K562 (cell line): Measurements from ENCODE around the gene MYO3B. TPM values are rescaled to one million over a fixed set of nuclear protein-coding genes. Genes with fewer than 3 reads are reported as not detected.

ENCODE experiments used
- ATAC-seq: fragments of 200-7000 bp; cut with Tn5 transposase; 3 replicates; pipeline ENCODE4 v1.9.1; 2020; ENCODE audit warnings: moderate library complexity
- BruUV-seq: library from RNA; stranded (reverse); fragments of 400-500 nt; replicated peaks from 2 replicates; lab custom pipeline; 2021; lab: Mats Ljungman, UMichigan
- CTCF ChIA-PET: fragments of 300-600 bp; formaldehyde crosslinking; extraction: SDS; loops from one replicate; lab custom pipeline; 2021; ENCODE audit warnings: low intra/inter-chr PET ratio; lab: Yijun Ruan, JAX
- POLR2A ChIA-PET: fragments of 300-600, 350-650 bp; sonication (Branson Sonifier 250); formaldehyde crosslinking; extraction: SDS; loops from one replicate; lab custom pipeline; 2021; ENCODE audit warnings: antibody characterized with exemption, inconsistent platforms; lab: Yijun Ruan, JAX
- DNase-seq, 4 experiments: peaks; one replicate each; pipeline versions ENCODE4 v3.0.0 to v3.0.0-alpha.2; 2011 to 2018; ENCODE audit warnings: low spot score in 3 of 4, mixed read lengths in 3 of 4; ENCODE audit errors: extremely low read depth in 1 of 4
- FAIRE-seq: peaks from 2 replicates; lab custom pipeline; 2011; peaks lifted over from hg19 to GRCh38; lab: Jason Lieb, UNC
- H2AFZ ChIP-seq: 2 replicates; pipeline ENCODE4 v1.6.0; 2011; ENCODE audit warnings: low read depth, low read length, control low read depth, inconsistent platforms
- H3K27ac ChIP-seq: fragments of 200-600 bp; 3 replicates; pipeline ENCODE4 v1.8.0; 2011; ENCODE audit warnings: low read depth, mild to moderate bottlenecking, control low read depth, inconsistent platforms, low read length, moderate library complexity, mixed read lengths; ENCODE audit errors: extremely low read depth
- H3K27me3 ChIP-seq, 2 experiments: fragments of 300-600 bp in 1 of 2; 2 replicates in 1 of 2; 3 replicates in 1 of 2; pipeline versions ENCODE4 v1.6.0 to v1.8.0; 2011; ENCODE audit warnings: inconsistent platforms in 2 of 2, low read length in 2 of 2, mild to moderate bottlenecking in 1 of 2, mixed read lengths in 1 of 2, moderate library complexity in 1 of 2; ENCODE audit not compliant: control insufficient read depth in 2 of 2, insufficient read depth in 2 of 2
- H3K36me3 ChIP-seq: fragments of 300-600 bp; 3 replicates; pipeline ENCODE4 v1.8.0; 2011; ENCODE audit warnings: mild to moderate bottlenecking, low read length, inconsistent platforms; ENCODE audit not compliant: control insufficient read depth, insufficient read depth
- H3K4me1 ChIP-seq, 2 experiments: fragments of 200-600 bp in 1 of 2; replicated peaks in 1 of 2; 2 replicates in 1 of 2; 3 replicates in 1 of 2; pipeline versions ENCODE4 v1.5.1 to v1.8.0; 2011; ENCODE audit warnings: inconsistent platforms in 2 of 2, low read length in 2 of 2, mild to moderate bottlenecking in 1 of 2, mixed read lengths in 1 of 2, moderate library complexity in 1 of 2; ENCODE audit not compliant: control insufficient read depth in 2 of 2, insufficient read depth in 2 of 2
- H3K4me2 ChIP-seq: 2 replicates; pipeline ENCODE4 v1.6.1; 2011; ENCODE audit warnings: low read length, control low read depth, inconsistent platforms, mixed read lengths; ENCODE audit not compliant: insufficient read depth
- H3K4me3 ChIP-seq: fragments of 200-600 bp; sonication (generic), shearing (Covaris generic); 2 replicates; pipeline ENCODE4 v1.5.1; 2016; ENCODE audit warnings: control low read depth, inconsistent platforms
- H3K79me2 ChIP-seq: fragments of 200-600 bp; 3 replicates; pipeline ENCODE4 v1.8.0; 2011; ENCODE audit warnings: low read length, inconsistent platforms; ENCODE audit not compliant: control insufficient read depth, insufficient read depth
- H3K9ac ChIP-seq, 2 experiments: 2 replicates each; pipeline versions ENCODE4 v1.6.0 to v1.6.1; 2011; ENCODE audit warnings: low read depth in 2 of 2, low read length in 2 of 2, control low read depth in 1 of 2, inconsistent platforms in 1 of 2, mild to moderate bottlenecking in 1 of 2, mixed read lengths in 1 of 2; ENCODE audit not compliant: insufficient read depth in 1 of 2
- H3K9me1 ChIP-seq: one replicate; pipeline ENCODE4 v1.6.0; 2011; ENCODE audit warnings: inconsistent platforms, mild to moderate bottlenecking, low read length, moderate library complexity; ENCODE audit not compliant: control insufficient read depth, insufficient read depth
- H3K9me3 ChIP-seq: replicated peaks from 2 replicates; pipeline ENCODE4 v1.5.1; 2011; ENCODE audit warnings: low read depth, low read length, inconsistent platforms; ENCODE audit not compliant: control insufficient read depth, insufficient read depth
- H4K20me1 ChIP-seq: replicated peaks from 2 replicates; pipeline ENCODE4 v1.6.1; 2011; ENCODE audit warnings: low read length, inconsistent platforms, mixed read lengths; ENCODE audit not compliant: control insufficient read depth, insufficient read depth
- CEBPB ChIP-seq: fragments of 450-650 bp; IDR thresholded peaks from 2 replicates; pipeline ENCODE4 v1.6.1; 2016; ENCODE audit warnings: missing genetic modification characterization, missing compliant biosample characterization
- CEBPG ChIP-seq, 3 experiments: fragments of 200-800 bp in 1 of 3; sonication (Bioruptor generic) in 1 of 3; sonication (generic) in 1 of 3; formaldehyde crosslinking in 1 of 3; IDR thresholded peaks in 2 of 3; conservative IDR thresholded peaks in 1 of 3; 2 replicates each; pipeline versions ENCODE4 v1.6.1 to v1.8.0; 2016 to 2022; ENCODE audit warnings: missing compliant biosample characterization in 2 of 3, missing genetic modification characterization in 2 of 3, mild to moderate bottlenecking in 1 of 3, missing genetic modification reagents in 1 of 3
- FOXJ3 ChIP-seq: sonication (generic); formaldehyde crosslinking; IDR thresholded peaks from 2 replicates; pipeline ENCODE4 v1.4.0; 2020; ENCODE audit warnings: mild to moderate bottlenecking, missing genetic modification reagents
- MTF1 ChIP-seq: fragments of 250-450 bp; sonication (Bioruptor Pico); IDR thresholded peaks from 2 replicates; pipeline ENCODE4 v1.9.0; 2021; ENCODE audit warnings: moderate library complexity, mild to moderate bottlenecking, inconsistent platforms, borderline replicate concordance
- NR1H2 ChIP-seq: sonication (generic); formaldehyde crosslinking; IDR thresholded peaks from 2 replicates; pipeline ENCODE4 v1.4.0; 2020; ENCODE audit warnings: mild to moderate bottlenecking, missing genetic modification reagents
- SRF ChIP-seq, 2 experiments: fragments of 250-450, 450-650 bp in 1 of 2; sonication (Bioruptor Pico) in 1 of 2; sonication (generic) in 1 of 2; formaldehyde crosslinking; IDR thresholded peaks; 2 replicates each; pipeline versions ENCODE4 v1.5.0 to v1.5.1; 2020 to 2022; ENCODE audit warnings: mild to moderate bottlenecking in 1 of 2, missing genetic modification reagents in 1 of 2
- ZNF133 ChIP-seq: fragments of 250-450 bp; sonication (Bioruptor Pico); IDR thresholded peaks from 2 replicates; pipeline ENCODE4 v1.4.0; 2020; ENCODE audit warnings: mild to moderate bottlenecking
- ZNF212 ChIP-seq: fragments of 450-650 bp; formaldehyde crosslinking; IDR thresholded peaks from 2 replicates; pipeline ENCODE4 v1.4.0; 2020; ENCODE audit warnings: mild to moderate bottlenecking
- WGBS: fragments of 100-300 bp; shearing (Covaris generic); methylation state at CpG from one replicate; pipeline ENCODE4 v1.1.6; 2016; ENCODE audit warnings: low coverage, mixed read lengths; ENCODE audit not compliant: insufficient coverage; ENCODE audit errors: missing lambda C conversion rate; 5-methylcytosine and 5-hydroxymethylcytosine counted together
- in situ Hi-C: fragments of 300-500 bp; cut with MboI; formaldehyde crosslinking; loops from 4 replicates; pipeline ENCODE4 v1.15.0; 2018; ENCODE audit warnings: inconsistent platforms, mixed read lengths
- intact Hi-C: fragments of 100-400 bp; cut with micrococcal nuclease; formaldehyde crosslinking; loops from 2 replicates; pipeline ENCODE4 v1.14.2; 2022
- polyA plus RNA-seq, 8 experiments: library from polyadenylated mRNA; depleted of rRNA in 4 of 8; stranded (reverse) in 5 of 8; unstranded in 3 of 8; fragments of >200 nt; fragmentation: Nextera tagmentation in 2 of 8; fragmentation: Illumina TruSeq in 1 of 8; extraction: Ambion mirVana in 2 of 8; extraction: Trizol in 1 of 8; gene quantifications; 2 replicates each; pipeline versions ENCODE4 v1.2.1 to v1.2.3, GENCODE V29; 2011 to 2014; ENCODE audit warnings: inconsistent platforms in 1 of 8, missing spikeins in 1 of 8
- total RNA-seq, 7 experiments: library from RNA; depleted of rRNA in 6 of 7; stranded (reverse); fragments of >200 nt in 6 of 7; fragmentation: Illumina TruSeq in 2 of 7; extraction: Trizol in 2 of 7; gene quantifications; 2 replicates each; pipeline versions ENCODE4 v1.2.1 to v1.2.3, GENCODE V29; 2011 to 2021; ENCODE audit warnings: low replicate concordance in 1 of 7

Gene MYO3B
- total and polyA plus RNA-seq, 9 of the 15 experiments (the other 6 are each of a cell fraction or from before 2014, with no cell fraction given) = 2.7 to 6.5 (median 3.6) TPM

DNA sequence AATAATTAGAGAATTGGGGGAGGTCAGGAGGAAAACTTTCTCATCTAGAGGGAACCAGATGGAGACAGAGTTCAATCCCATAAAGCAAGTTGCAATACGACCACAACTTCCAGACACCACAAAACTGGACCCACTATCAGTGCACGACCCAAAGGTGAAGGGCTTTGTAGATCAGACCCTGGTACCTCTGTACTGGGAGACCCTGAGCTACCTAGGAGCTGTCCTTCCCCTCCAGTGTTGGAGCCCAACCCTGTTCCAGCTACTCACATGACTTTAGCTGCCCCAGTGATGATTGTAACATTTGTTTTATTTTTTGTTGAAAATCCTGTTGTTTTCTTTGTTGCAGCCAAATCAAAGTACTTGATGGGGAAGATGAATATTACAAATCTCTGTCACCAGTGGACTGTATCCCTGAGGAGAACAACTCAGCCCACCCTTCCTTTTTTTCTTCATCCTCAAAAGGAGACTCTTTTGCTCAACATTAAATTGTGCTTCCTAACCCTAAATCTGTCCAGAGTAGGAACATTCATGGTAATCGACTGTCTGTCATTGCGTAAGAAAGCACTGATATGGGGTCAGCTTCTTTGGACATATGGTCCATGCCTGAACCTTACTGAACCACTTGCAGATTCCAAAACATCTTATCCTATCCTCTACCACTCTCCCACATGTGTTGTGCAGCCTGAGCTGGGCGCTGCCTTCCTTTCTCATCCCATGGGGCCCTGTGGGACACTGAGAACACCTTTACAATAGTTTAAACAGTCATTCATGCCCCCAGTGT lies 474.9 kb downstream of the MYO3B start:
- no peak overlapping the region for H2AFZ ChIP-seq
- BruUV-seq = no TSS peak
- ATAC-seq (no peak; the same call in 2 of the 3 replicates), DNase-seq (no peak), FAIRE-seq (no peak)
- H3K4me3 ChIP-seq = no peak overlapping the region
- no peaks in the 10 kb centered on the region for H4K20me1 ChIP-seq
- in situ Hi-C loops = no loop called here
- H3K9me1 ChIP-seq = no peaks in the 10 kb centered on the region
- H3K9ac ChIP-seq = no peak overlapping the region
- no peaks in the 10 kb centered on the region for H3K79me2 ChIP-seq
- ChIA-PET CTCF (no interaction called here), POLR2A (interaction anchor here (0.5 kb wide), 1 partner anchor 174 kb away, joined by 3 read pairs; no protein-coding TSS in a partner anchor)
- no peak for TF ChIP-seq NR1H2
- TF ChIP-seq CEBPB (tag) = peak; percentile 83
- peak; percentile 67 for TF ChIP-seq CEBPG (CRISPR knock-in tag; IDR thresholded peaks at IDR 0.05)
- TF ChIP-seq CEBPG (tag; conservative IDR thresholded peaks at IDR 0.05 in 1 of 2, IDR thresholded peaks at IDR 0.05 in 1 of 2) = peak; percentile 58 to 64; a peak in 3 of 4 replicates
- peaks cover 3 to 6% of the 10 kb centered on the region in 2 experiments; a peak in 3 of 5 replicates for H3K4me1 ChIP-seq
- WGBS = 28% methylated on average over 5 of the region's 5 CpGs
- no peak overlapping the region for H3K4me2 ChIP-seq
- no peak overlapping the region for H3K27ac ChIP-seq
- H3K36me3 ChIP-seq = no peaks in the 10 kb centered on the region
- intact Hi-C loops = no loop called here
- no peaks in the 10 kb centered on the region for H3K9me3 ChIP-seq
- H3K27me3 ChIP-seq = 0 out of 5 replicates have a peak, but pooled peaks cover 2 to 4% of the 10 kb centered on the region in 2 experiments

DNA sequence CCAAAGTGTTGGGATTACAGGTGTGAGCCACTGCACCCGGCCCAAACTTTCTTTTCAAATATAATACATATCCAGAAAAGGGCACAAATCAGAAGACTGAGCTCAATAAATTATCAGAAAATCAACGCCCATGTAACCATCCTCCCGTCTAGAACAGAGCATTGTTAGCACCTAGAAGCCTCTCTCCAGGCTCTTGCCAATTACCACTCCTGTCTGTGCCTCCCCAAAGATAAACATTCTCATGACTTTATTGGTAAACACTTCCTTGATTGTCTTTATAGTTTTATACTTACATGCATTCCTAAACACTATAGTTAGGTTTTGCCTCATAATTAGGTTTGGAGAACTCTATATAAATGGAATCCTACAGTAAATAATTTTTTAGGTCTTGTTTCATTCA lies 478.7 kb downstream of the MYO3B start:
- Histone ChIP-seq H3K4me1 (no peaks in the 10 kb centered on the region; a peak in 1 of 5 replicates), H3K9me1 (no peaks in the 10 kb centered on the region), H3K4me2 (no peak overlapping the region), H3K27ac (no peak overlapping the region), H4K20me1 (no peaks in the 10 kb centered on the region), H3K79me2 (no peaks in the 10 kb centered on the region), H2AFZ (no peak overlapping the region), H3K9ac (no peak overlapping the region), H3K36me3 (no peaks in the 10 kb centered on the region), H3K9me3 (no peaks in the 10 kb centered on the region), H3K4me3 (no peak overlapping the region), H3K27me3 (0 out of 5 replicates have a peak, but pooled peaks cover 2 to 4% of the 10 kb centered on the region in 2 experiments)
- intact Hi-C loops = no loop called here
- DNase-seq (no peak), FAIRE-seq (no peak), ATAC-seq (no peak)
- TF ChIP-seq SRF (CRISPR knock-in tag; IDR thresholded peaks at IDR 0.05) (no peak), ZNF133 (CRISPR knock-in tag) (no peak), ZNF212 (CRISPR knock-in tag) (no peak), FOXJ3 (CRISPR knock-in tag) (no peak), MTF1 (no peak)
- in situ Hi-C loops = no loop called here
- no TSS peak for BruUV-seq
- 3% methylated on average over 3 of the region's 3 CpGs for WGBS
- ChIA-PET POLR2A (interaction anchor here (1.1 to 1.7 kb wide), 2 partner anchors 10 to 23 kb away, joined by 3 to 6 read pairs; no protein-coding TSS in a partner anchor), CTCF (no interaction called here)
